A549 treated with Hydrocortisone at 1 μM for 4 hours (cell line): ENCODE results near the gene RPL28. TPM values are rescaled to one million over a fixed set of nuclear protein-coding genes. Genes with fewer than 3 reads are reported as not detected.

ENCODE experiments used
- total RNA-seq: library from RNA; stranded (reverse); fragments of 200-300 nt; extraction: Qiagen RNA extraction; gene quantifications from 5 replicates; pipeline ENCODE4 v1.2.3, GENCODE V29; 2022

Gene RPL28
- total RNA-seq = 2,211 to 2,788 TPM (median 2,598 TPM) in 5 replicates

GRCh38 chr19:55385724-55386492 lies at the start of gene RPL28:
RPL28 (plus strand) TSS chr19:55385932; CDS start chr19:55386358, 426 bp downstream.

GRCh38 chr19:55339105-55339888 lies 46.4 kb upstream of the RPL28 start, which contains the start of gene KMT5C:
KMT5C (plus strand) TSS chr19:55339876; CDS start chr19:55341937, 2,061 bp downstream.

GRCh38 chr19:55354698-55355212 lies 31.0 kb upstream of the RPL28 start, which contains the start of gene COX6B2:
COX6B2 (minus strand) TSS chr19:55354719; CDS start chr19:55354521, 198 bp downstream.

GRCh38 chr19:55362990-55363716 lies 22.6 kb upstream of the RPL28 start, which contains the start of gene GARIN5B:
GARIN5B (minus strand) TSS chr19:55363260; CDS start chr19:55363066, 194 bp downstream.

GRCh38 chr19:55370305-55370988 lies 15.3 kb upstream of the RPL28 start, which contains the start of gene IL11:
IL11 (minus strand) TSS chr19:55370463; CDS start chr19:55370310, 153 bp downstream.

GRCh38 chr19:55376241-55376933 lies 9.3 kb upstream of the RPL28 start, which contains the start of gene TMEM190:
TMEM190 (plus strand) TSS chr19:55376826; CDS start chr19:55376854, 28 bp downstream.

GRCh38 chr19:55384131-55384919 lies 1.4 kb upstream of the RPL28 start, which contains the start of gene TMEM238:
TMEM238 (minus strand) TSS chr19:55384292; CDS start chr19:55384259, 33 bp downstream.

GRCh38 chr19:55407550-55407799 lies 21.7 kb downstream of the RPL28 start, which contains the start of gene UBE2S:
UBE2S (minus strand) TSS chr19:55407788; CDS start chr19:55407589, 199 bp downstream.

GRCh38 chr19:55443045-55443823 lies 57.5 kb downstream of the RPL28 start, which contains the start of gene SHISA7:
SHISA7 (minus strand) TSS chr19:55443300; CDS start chr19:55442863, 437 bp downstream.

Other genes starting within 250 kb of the RPL28 start
- gene TNNT1, start 236.7 kb upstream of the RPL28 start, total RNA-seq = 108 to 144 TPM (median 132 TPM) in 5 replicates
- gene TNNI3, start 228.2 kb upstream of the RPL28 start, total RNA-seq = 4.8 to 7.9 TPM (median 7.6 TPM) in 5 replicates
- gene DNAAF3, start 219.3 kb upstream of the RPL28 start, total RNA-seq = 5.2 to 6.4 TPM (median 5.6 TPM) in 5 replicates
- 3.0 to 4.8 TPM (median 4.3 TPM) in 5 replicates for gene SYT5, start 205.6 kb upstream of the RPL28 start, total RNA-seq
- gene PTPRH, start 176.4 kb upstream of the RPL28 start, total RNA-seq = 3.1 to 5.8 TPM (median 4.0 TPM) in 5 replicates
- 2.7 to 4.2 TPM (median 3.9 TPM) in 5 replicates for gene TMEM86B, start 157.2 kb upstream of the RPL28 start, total RNA-seq
- gene PPP6R1, start 126.9 kb upstream of the RPL28 start, total RNA-seq = 93.5 to 110 TPM (median 107 TPM) in 5 replicates
- 118 to 141 TPM (median 133 TPM) in 5 replicates for gene HSPBP1, start 105.8 kb upstream of the RPL28 start, total RNA-seq
- 2.4 to 3.6 TPM (median 3.1 TPM) in 5 replicates for gene BRSK1, start 101.9 kb upstream of the RPL28 start, total RNA-seq
- 0.20 TPM in 1 of 5 replicates, not detected in the others for gene TMEM150B, start 60.6 kb upstream of the RPL28 start, total RNA-seq
- 4.5 to 6.4 TPM (median 5.2 TPM) in 5 replicates for gene KMT5C, start 46.1 kb upstream of the RPL28 start, total RNA-seq
- 0.56 to 0.99 TPM (median 0.66 TPM) in 5 replicates for gene COX6B2, start 31.2 kb upstream of the RPL28 start, total RNA-seq
- 0.06 to 0.20 TPM (median 0.10 TPM) in 5 replicates for gene GARIN5B, start 22.7 kb upstream of the RPL28 start, total RNA-seq
- gene IL11, start 15.5 kb upstream of the RPL28 start, total RNA-seq = 11.8 to 15.1 TPM (median 12.3 TPM) in 5 replicates
- gene TMEM190, start 9.1 kb upstream of the RPL28 start, total RNA-seq = 1.1 to 2.0 TPM (median 1.4 TPM) in 5 replicates
- 1.4 to 10.5 TPM (median 8.0 TPM) in 5 replicates for gene TMEM238, start 1.6 kb upstream of the RPL28 start, total RNA-seq
- gene UBE2S, start 21.9 kb downstream of the RPL28 start, total RNA-seq = 244 to 439 TPM (median 386 TPM) in 5 replicates
- not detected in 5 replicates for gene SHISA7, start 57.4 kb downstream of the RPL28 start, total RNA-seq
- gene ISOC2, start 75.7 kb downstream of the RPL28 start, total RNA-seq = 50.1 to 63.3 TPM (median 58.1 TPM) in 5 replicates
- gene C19orf85, start 78.8 kb downstream of the RPL28 start, total RNA-seq = not detected in 5 replicates
- 5.2 to 9.1 TPM (median 6.3 TPM) in 5 replicates for gene ZNF628, start 90.7 kb downstream of the RPL28 start, total RNA-seq
- gene NAT14, start 99.3 kb downstream of the RPL28 start, total RNA-seq = 31.4 to 58.8 TPM (median 53.6 TPM) in 5 replicates
- gene SSC5D, start 102.5 kb downstream of the RPL28 start, total RNA-seq = 0.34 to 1.2 TPM (median 0.77 TPM) in 5 replicates
- 1.6 to 2.3 TPM (median 2.1 TPM) in 5 replicates for gene SBK2, start 151.2 kb downstream of the RPL28 start, total RNA-seq
- gene SBK3, start 159.6 kb downstream of the RPL28 start, total RNA-seq = 1.5 to 2.4 TPM (median 1.7 TPM) in 5 replicates
- 19.9 to 35.0 TPM (median 29.6 TPM) in 5 replicates for gene ZNF579, start 194.9 kb downstream of the RPL28 start, total RNA-seq
- 18.6 to 24.5 TPM (median 24.2 TPM) in 5 replicates for gene FIZ1, start 213.6 kb downstream of the RPL28 start, total RNA-seq
- 11.2 to 18.9 TPM (median 16.4 TPM) in 5 replicates for gene ZNF524, start 214.4 kb downstream of the RPL28 start, total RNA-seq
- gene ZNF865, start 219.7 kb downstream of the RPL28 start, total RNA-seq = 7.2 to 12.0 TPM (median 10.9 TPM) in 5 replicates
- 4.6 to 6.1 TPM (median 5.4 TPM) in 5 replicates for gene ZNF784, start 238.6 kb downstream of the RPL28 start, total RNA-seq